HepG2 (cell line): ENCODE measurements around the gene OR5K3. TPM values are rescaled to one million over a fixed set of nuclear protein-coding genes. Genes with fewer than 3 reads are reported as not detected.

Source experiments
- ATAC-seq: fragments of 200-7000 bp; cut with Tn5 transposase; 3 replicates; pipeline ENCODE4 v1.9.1; 2020; ENCODE audit warnings: mild to moderate bottlenecking, moderate library complexity
- BruUV-seq: library from RNA; stranded (reverse); fragments of 400-500 nt; replicated peaks from 2 replicates; lab custom pipeline; 2021; lab: Mats Ljungman, UMichigan
- CTCF ChIA-PET: fragments of 300-600 bp; formaldehyde crosslinking; extraction: SDS; loops from one replicate; lab custom pipeline; 2021; ENCODE audit warnings: low total read pairs, inconsistent platforms, low intra/inter-chr PET ratio; lab: Yijun Ruan, JAX
- POLR2A ChIA-PET: fragments of 350-600 bp; sonication (Branson Sonifier 250); formaldehyde crosslinking; loops from one replicate; lab custom pipeline; 2020; ENCODE audit warnings: antibody characterized with exemption, inconsistent platforms; lab: Yijun Ruan, JAX
- DNase-seq: peaks from one replicate; pipeline ENCODE4 v3.0.0-alpha.2; 2015; ENCODE audit warnings: low spot score
- FAIRE-seq: peaks from 3 replicates; lab custom pipeline; 2011; peaks lifted over from hg19 to GRCh38; lab: Jason Lieb, UNC
- H2AFZ ChIP-seq: one replicate; pipeline ENCODE4 v1.6.1; 2011; ENCODE audit warnings: low read length, inconsistent platforms
- H3K27ac ChIP-seq: fragments of 300-600 bp; 3 replicates; pipeline ENCODE4 v1.8.0; 2011; ENCODE audit warnings: mixed run types, mild to moderate bottlenecking, mixed read lengths, low read length, inconsistent platforms; ENCODE audit not compliant: insufficient read depth; ENCODE audit errors: extremely low read length
- H3K27me3 ChIP-seq, 2 experiments: fragments of 200-600 bp in 1 of 2; 2 replicates in 1 of 2; 3 replicates in 1 of 2; pipeline versions ENCODE4 v1.6.0 to v1.8.0; 2011; ENCODE audit warnings: low read length in 2 of 2, mild to moderate bottlenecking in 2 of 2, moderate library complexity in 2 of 2, inconsistent platforms in 1 of 2; ENCODE audit not compliant: insufficient read depth in 2 of 2, control insufficient read depth in 1 of 2
- H3K36me3 ChIP-seq, 2 experiments: fragments of 200-600 bp in 1 of 2; replicated peaks in 1 of 2; 2 replicates in 1 of 2; 3 replicates in 1 of 2; pipeline versions ENCODE4 v1.5.1 to v1.8.0; 2011; ENCODE audit warnings: low read length in 2 of 2, inconsistent platforms in 1 of 2; ENCODE audit not compliant: insufficient read depth in 2 of 2, control insufficient read depth in 1 of 2
- H3K4me1 ChIP-seq: 2 replicates; pipeline ENCODE4 v1.5.1; 2012; ENCODE audit warnings: low read length, inconsistent platforms; ENCODE audit not compliant: insufficient read depth
- H3K4me2 ChIP-seq: 2 replicates; pipeline ENCODE4 v1.6.0; 2011; ENCODE audit warnings: low read depth, low read length, inconsistent platforms
- H3K4me3 ChIP-seq, 3 experiments: fragments of 200-600 bp in 1 of 3; sonication (generic), shearing (Covaris generic) in 1 of 3; replicated peaks in 1 of 3; 2 replicates each; pipeline ENCODE4 v1.5.1; 2011 to 2016; ENCODE audit warnings: low read length in 3 of 3, inconsistent platforms in 2 of 3, low read depth in 2 of 3, mild to moderate bottlenecking in 2 of 3, control low read depth in 1 of 3, mixed read lengths in 1 of 3; ENCODE audit not compliant: insufficient read depth in 1 of 3
- H3K79me2 ChIP-seq: one replicate; pipeline ENCODE4 v1.6.1; 2011; ENCODE audit warnings: low read length, inconsistent platforms; ENCODE audit not compliant: insufficient read depth
- H3K9ac ChIP-seq: 2 replicates; pipeline ENCODE4 v1.6.0; 2011; ENCODE audit warnings: mild to moderate bottlenecking, low read depth, low read length, inconsistent platforms; ENCODE audit not compliant: insufficient read depth
- H3K9me3 ChIP-seq: 2 replicates; pipeline ENCODE4 v1.5.1; 2012; ENCODE audit warnings: mild to moderate bottlenecking, low read length
- H4K20me1 ChIP-seq: 2 replicates; pipeline ENCODE4 v1.6.0; 2011; ENCODE audit warnings: inconsistent platforms, mild to moderate bottlenecking, low read length, moderate library complexity; ENCODE audit not compliant: insufficient read depth
- BCL3 ChIP-seq: sonication (generic); formaldehyde crosslinking; IDR thresholded peaks from 2 replicates; pipeline ENCODE4 v1.5.1; 2020; ENCODE audit warnings: mild to moderate bottlenecking, missing genetic modification reagents, moderate library complexity
- CHD4 ChIP-seq: fragments of 200-600 bp; sonication (generic); IDR thresholded peaks from 2 replicates; pipeline ENCODE4 v1.7.0; 2017; ENCODE audit warnings: mild to moderate bottlenecking, low read length, borderline replicate concordance
- GMEB1 ChIP-seq: sonication (generic); formaldehyde crosslinking; IDR thresholded peaks from 2 replicates; pipeline ENCODE4 v1.5.1; 2020; ENCODE audit warnings: missing genetic modification reagents, mild to moderate bottlenecking, borderline replicate concordance
- HDAC1 ChIP-seq: sonication (generic); formaldehyde crosslinking; IDR thresholded peaks from 2 replicates; pipeline ENCODE4 v1.5.1; 2020; ENCODE audit warnings: mild to moderate bottlenecking, missing genetic modification reagents
- HDAC6 ChIP-seq: fragments of 200-600 bp; sonication (generic); IDR thresholded peaks from 2 replicates; pipeline ENCODE4 v1.7.0; 2017; ENCODE audit warnings: mild to moderate bottlenecking, antibody characterized with exemption, low read length, low read depth
- MYNN ChIP-seq: sonication (generic); formaldehyde crosslinking; IDR thresholded peaks from 2 replicates; pipeline ENCODE4 v1.4.0; 2020; ENCODE audit warnings: mild to moderate bottlenecking, low read depth, missing genetic modification reagents
- SAP130 ChIP-seq: IDR thresholded peaks from 2 replicates; pipeline ENCODE4 v1.6.1; 2016; ENCODE audit warnings: low read depth
- SIN3B ChIP-seq: fragments of 150-350 bp; IDR thresholded peaks from 2 replicates; pipeline ENCODE4 v1.6.1; 2014; ENCODE audit warnings: low read length
- SNAI1 ChIP-seq: sonication (generic); formaldehyde crosslinking; IDR thresholded peaks from 2 replicates; pipeline ENCODE4 v1.5.0; 2020; ENCODE audit warnings: mild to moderate bottlenecking, missing genetic modification reagents, borderline replicate concordance
- SNAPC4 ChIP-seq: sonication (generic); formaldehyde crosslinking; IDR thresholded peaks from 2 replicates; pipeline ENCODE4 v1.4.0; 2020; ENCODE audit warnings: mild to moderate bottlenecking, missing genetic modification reagents
- in situ Hi-C: cut with HindIII; loops from 2 replicates; pipeline ENCODE4 v1.10.0; 2017; ENCODE audit warnings: low pct_unique_long_range_greater_than_20kb; ENCODE audit not compliant: extremely low pct_ligation_motif_present
- intact Hi-C: fragments of 100-400 bp; cut with micrococcal nuclease; formaldehyde crosslinking; loops from one replicate; pipeline ENCODE4 v1.10.0; 2022; ENCODE audit not compliant: unreplicated experiment
- polyA plus RNA-seq, 8 experiments: library from polyadenylated mRNA; depleted of rRNA in 3 of 8; stranded (reverse) in 7 of 8; unstranded in 1 of 8; fragments of >200 nt; fragmentation: Illumina TruSeq in 4 of 8; extraction: Trizol in 4 of 8; gene quantifications; 2 replicates each; pipeline versions ENCODE4 v1.2.1 to v1.2.3, GENCODE V29; 2011 to 2016; ENCODE audit warnings: low read depth in 4 of 8, missing spikeins in 1 of 8, mixed read lengths in 1 of 8; ENCODE audit not compliant: insufficient read depth in 1 of 8
- total RNA-seq, 5 experiments: library from RNA; depleted of rRNA; stranded (reverse); fragments of >200 nt; fragmentation: Illumina TruSeq; extraction: Trizol; gene quantifications; 2 replicates each; pipeline ENCODE4 v1.2.3, GENCODE V29; 2016; ENCODE audit warnings: low read depth in 1 of 5
- TF ChIP-seq, protein P1 (sequence below): sonication (generic); formaldehyde crosslinking; IDR thresholded peaks from 2 replicates; pipeline ENCODE4 v1.4.0; 2020; ENCODE audit warnings: missing genetic modification reagents; ENCODE audit errors: not compliant biosample characterization

OR5K3 gene
- total and polyA plus RNA-seq, 2 of the 13 experiments (the other 11 are each of a cell fraction or from before 2014, with no cell fraction given) = not detected

- Histone ChIP-seq H3K79me2 (no peaks in the 10 kb centered on the region), H3K9ac (no peak overlapping the region), H3K4me2 (no peak overlapping the region), H4K20me1 (no peaks in the 10 kb centered on the region), H3K9me3 (no peaks in the 10 kb centered on the region), H3K27me3 (no peaks in the 10 kb centered on the region), H3K36me3 (no peaks in the 10 kb centered on the region), H3K27ac (no peak overlapping the region), H2AFZ (no peak overlapping the region), H3K4me3 (no peak overlapping the region), H3K4me1 (no peaks in the 10 kb centered on the region)
- no peak for FAIRE-seq
- ChIA-PET POLR2A (no interaction called here), CTCF (no interaction called here)
- no peak for ATAC-seq
- in situ Hi-C loops = no loop called here
- BruUV-seq = no TSS peak
- TF ChIP-seq, protein P1, sequence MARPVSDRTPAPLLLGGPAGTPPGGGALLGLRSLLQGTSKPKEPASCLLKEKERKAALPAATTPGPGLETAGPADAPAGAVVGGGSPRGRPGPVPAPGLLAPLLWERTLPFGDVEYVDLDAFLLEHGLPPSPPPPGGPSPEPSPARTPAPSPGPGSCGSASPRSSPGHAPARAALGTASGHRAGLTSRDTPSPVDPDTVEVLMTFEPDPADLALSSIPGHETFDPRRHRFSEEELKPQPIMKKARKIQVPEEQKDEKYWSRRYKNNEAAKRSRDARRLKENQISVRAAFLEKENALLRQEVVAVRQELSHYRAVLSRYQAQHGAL (CRISPR knock-in tag) = no peak
- TF ChIP-seq BCL3 (CRISPR knock-in tag) (no peak), HDAC1 (CRISPR knock-in tag) (no peak), MYNN (CRISPR knock-in tag) (no peak), SNAPC4 (CRISPR knock-in tag) (no peak), CHD4 (no peak), SIN3B (no peak), SNAI1 (CRISPR knock-in tag) (no peak), SAP130 (CRISPR knock-in tag) (no peak), GMEB1 (CRISPR knock-in tag) (no peak), HDAC6 (no peak)
- intact Hi-C loops = no loop called here
- no peak for DNase-seq
These were observed 4.6 kb downstream of the OR5K3 start for GRCh38 chr3:98395101-98395500.
